G401 (cell line): ENCODE measurements around the gene RREB1. TPM values are rescaled to one million over a fixed set of nuclear protein-coding genes. Genes with fewer than 3 reads are reported as not detected.
A peak's percentile ranks its signal among the peaks of the same experiment; 100 is the strongest.

Experiments
- DNase-seq: peaks from one replicate; pipeline ENCODE4 v3.0.0-alpha.2; 2015; ENCODE audit warnings: low spot score
- in situ Hi-C: cut with HindIII; loops from 2 replicates; pipeline ENCODE4 v1.10.0; 2016; ENCODE audit warnings: low sequenced_read_pairs, mixed read lengths
- total RNA-seq: library from RNA; depleted of rRNA; stranded (reverse); fragments of >200 nt; shearing (Covaris generic); gene quantifications from 2 replicates; pipeline ENCODE4 v1.2.3, GENCODE V29; 2014

Gene RREB1
- total RNA-seq, 1 experiment from 2014 or later = 8.5 TPM

DNA sequence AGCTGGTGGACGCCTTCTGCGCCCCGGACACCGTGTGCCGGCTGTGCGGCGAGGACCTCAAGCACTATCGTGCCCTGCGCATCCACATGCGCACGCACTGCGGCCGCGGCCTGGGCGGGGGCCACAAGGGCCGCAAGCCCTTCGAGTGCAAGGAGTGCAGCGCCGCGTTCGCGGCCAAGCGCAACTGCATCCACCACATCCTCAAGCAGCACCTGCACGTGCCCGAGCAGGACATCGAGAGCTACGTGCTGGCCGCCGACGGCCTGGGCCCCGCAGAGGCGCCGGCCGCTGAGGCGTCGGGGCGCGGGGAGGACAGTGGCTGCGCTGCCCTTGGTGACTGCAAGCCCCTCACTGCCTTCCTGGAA lies 122.5 kb downstream of the RREB1 start:
- DNase-seq = no peak
- in situ Hi-C loops = no loop called here

DNA sequence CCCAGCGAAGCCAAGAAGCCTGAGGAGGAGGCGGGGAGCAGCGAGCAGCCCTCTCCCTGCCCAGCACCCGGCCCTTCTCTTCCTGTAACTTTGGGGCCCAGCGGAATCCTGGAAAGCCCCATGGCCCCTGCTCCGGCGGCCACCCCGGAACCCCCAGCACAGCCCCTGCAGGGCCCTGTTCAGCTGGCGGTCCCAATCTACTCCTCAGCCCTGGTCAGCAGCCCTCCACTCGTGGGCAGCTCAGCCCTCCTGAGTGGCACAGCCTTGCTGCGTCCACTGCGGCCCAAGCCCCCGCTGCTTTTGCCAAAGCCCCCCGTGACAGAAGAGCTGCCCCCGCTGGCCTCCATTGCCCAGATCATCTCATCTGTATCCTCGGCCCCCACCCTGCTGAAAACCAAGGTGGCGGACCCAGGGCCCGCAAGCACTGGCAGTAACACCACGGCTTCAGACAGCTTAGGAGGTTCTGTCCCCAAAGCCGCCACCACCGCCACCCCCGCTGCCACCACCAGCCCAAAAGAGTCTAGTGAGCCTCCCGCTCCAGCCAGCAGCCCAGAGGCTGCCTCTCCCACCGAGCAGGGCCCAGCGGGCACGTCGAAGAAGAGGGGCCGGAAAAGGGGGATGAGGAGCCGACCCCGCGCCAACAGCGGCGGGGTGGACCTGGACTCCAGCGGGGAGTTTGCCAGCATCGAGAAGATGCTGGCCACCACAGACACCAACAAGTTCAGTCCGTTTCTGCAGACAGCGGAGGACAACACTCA lies 123.4 kb downstream of the RREB1 start:
- in situ Hi-C loops = no loop called here
- no peak for DNase-seq

DNA sequence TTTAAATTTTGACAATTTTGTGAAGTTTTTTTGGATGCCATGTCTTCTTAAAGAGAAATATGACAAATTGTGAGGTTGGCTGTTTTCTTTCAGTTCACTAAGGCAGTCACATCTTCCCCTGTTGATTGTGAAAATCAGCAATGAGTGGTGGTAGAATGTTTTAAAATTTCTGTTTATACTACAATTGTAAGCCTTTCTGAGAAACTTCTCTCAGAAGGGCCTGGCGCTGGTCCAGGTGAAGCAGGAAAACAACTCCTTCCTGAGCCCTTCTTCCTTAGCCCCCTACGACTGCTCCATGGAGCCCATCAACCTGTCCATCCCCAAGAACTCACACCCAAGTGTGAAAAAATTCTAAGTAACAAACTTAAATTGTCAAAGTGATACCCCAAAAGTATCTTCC lies 124.6 kb downstream of the RREB1 start:
- in situ Hi-C loops = no loop called here
- DNase-seq = no peak

DNA sequence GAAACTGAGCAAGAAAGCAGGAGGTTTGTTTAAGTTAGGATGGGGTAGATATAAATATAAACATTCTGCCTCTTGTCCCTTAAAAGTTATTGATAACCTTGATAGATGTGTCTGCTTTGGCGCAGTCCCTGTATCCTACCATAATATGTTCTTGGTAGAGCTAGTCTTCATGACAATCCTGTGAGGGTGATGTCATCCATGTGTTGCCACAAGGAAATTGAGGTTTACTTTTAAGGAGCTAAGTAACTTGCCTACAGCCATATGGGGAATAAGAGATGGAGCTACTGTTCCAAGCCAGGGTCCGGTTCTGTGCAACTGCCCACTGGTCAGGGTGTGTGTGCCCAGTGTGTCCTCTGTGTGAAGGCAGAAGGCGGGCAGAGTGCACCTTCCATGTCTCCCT lies 126.8 kb downstream of the RREB1 start:
- no peak for DNase-seq
- in situ Hi-C loops = no loop called here

DNA sequence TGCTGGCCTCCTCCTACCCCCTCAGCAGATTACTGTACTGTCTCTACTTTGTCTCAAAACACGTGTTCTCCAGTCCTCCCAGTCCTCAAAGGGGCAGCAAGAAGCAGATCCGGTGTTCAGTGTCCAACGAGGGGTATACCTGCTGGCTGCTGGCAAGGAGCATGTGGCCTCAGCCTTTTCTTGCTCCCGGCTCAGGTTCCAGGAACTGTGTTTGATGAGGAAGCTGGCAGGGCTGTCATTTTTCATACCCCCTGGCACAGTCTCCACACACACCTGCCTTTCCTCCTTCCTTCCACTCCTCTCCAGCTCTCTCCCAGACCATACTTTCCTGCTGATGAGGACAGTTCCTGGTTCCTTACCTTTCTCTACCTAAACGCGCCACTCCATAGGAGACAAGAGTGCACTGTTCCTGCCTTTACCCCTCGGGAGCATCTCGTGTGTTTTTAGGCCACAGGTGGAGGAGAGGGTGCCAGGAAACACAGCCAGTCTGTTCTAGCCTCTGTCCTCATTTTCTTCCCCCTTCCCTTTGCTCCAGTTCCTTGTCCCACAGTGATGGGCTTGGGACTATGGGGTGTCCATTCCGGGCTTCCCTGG lies 128.0 kb downstream of the RREB1 start:
- in situ Hi-C loops = no loop called here
- no peak for DNase-seq

DNA sequence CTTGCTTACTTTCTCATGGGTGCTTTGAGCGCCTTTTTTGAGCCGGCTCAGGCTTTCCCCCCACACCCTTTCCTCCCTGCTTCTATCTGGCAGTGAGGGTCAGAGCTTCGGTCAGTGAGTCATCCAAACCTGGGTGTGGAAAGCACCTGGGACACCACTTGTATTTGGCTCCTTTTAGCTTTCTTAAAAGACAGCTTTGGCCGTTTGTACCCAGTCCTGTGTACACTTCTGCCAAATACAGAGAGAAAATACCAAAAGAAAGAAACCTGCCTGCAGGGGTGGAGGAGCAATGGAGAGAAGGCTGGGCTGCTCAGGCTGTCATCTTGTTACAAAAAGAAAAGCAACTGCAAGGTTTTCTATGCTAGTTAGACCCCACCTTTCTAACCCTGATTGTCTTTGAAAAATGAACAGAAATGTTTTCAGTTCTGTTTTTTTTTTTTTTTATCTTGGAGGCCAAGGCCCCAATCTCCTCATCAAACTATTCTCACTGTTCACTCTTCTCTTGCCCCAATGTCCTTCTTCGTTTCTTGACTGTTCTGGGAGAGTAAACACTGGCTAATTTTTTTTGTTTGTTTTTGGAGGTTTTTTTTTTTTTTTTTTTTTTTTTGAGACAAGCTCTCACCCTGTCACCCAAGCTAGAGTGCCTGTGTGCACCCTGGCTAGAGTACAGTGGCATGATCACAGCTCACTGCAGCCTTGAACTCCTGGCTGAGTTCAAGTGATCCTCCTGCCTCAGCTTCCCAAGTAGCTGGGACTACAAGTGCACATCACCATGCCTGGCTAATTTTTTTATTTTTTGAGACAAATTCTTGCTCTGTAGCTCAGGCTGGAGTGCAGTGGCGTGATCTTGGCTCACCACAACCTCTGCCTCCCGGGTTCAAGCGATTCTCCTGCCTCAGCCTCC lies 128.8 kb downstream of the RREB1 start:
- no peak for DNase-seq
- in situ Hi-C loops = no loop called here

DNA sequence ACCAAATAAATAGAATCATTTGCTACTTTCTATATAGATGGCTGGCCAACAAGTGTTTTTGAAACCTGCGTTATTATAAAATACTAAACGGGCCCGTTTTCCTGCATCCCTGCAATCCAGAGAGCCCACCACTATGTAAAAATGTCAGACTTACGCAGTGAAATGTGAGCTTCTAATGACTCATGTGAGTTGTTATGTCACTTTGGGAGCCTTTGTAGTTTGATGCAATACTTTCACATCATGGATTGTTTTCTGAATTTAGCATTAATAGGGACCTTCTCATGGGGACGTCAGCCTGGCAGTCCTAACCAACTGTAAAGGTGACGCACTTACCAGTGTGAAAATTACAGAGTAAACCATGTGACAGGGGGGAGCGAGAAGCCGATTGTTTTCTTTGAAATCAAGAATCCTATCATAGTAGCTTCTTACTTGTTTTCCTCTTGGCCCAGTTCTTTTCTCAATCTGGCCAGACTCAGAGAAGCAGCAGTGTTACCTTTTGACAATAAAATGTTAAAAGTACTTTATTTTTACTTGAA lies 130.0 kb downstream of the RREB1 start:
- in situ Hi-C loops = no loop called here

DNA sequence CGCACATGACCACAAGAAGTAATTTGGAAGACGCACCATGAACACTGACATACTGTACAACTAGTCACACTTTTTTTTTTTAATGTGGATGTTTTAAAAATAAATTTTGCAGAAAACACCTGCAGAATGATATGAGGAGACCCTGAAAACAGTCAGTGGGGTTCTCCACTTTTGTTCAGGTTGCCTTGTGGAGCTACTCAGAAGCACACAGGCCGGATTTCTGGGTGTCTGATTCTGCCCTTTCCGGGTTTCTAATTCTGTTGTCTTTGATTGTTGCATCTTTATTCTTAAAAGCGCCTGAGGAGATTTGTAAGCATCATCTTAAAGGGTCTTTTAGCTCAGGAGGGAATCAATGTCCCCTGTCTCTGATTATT lies 130.8 kb downstream of the RREB1 start:
- in situ Hi-C loops = no loop called here
- DNase-seq = no peak

More for the DNA sequence above, 130.0 kb downstream of the RREB1 start:
- DNase-seq = no peak

DNA sequence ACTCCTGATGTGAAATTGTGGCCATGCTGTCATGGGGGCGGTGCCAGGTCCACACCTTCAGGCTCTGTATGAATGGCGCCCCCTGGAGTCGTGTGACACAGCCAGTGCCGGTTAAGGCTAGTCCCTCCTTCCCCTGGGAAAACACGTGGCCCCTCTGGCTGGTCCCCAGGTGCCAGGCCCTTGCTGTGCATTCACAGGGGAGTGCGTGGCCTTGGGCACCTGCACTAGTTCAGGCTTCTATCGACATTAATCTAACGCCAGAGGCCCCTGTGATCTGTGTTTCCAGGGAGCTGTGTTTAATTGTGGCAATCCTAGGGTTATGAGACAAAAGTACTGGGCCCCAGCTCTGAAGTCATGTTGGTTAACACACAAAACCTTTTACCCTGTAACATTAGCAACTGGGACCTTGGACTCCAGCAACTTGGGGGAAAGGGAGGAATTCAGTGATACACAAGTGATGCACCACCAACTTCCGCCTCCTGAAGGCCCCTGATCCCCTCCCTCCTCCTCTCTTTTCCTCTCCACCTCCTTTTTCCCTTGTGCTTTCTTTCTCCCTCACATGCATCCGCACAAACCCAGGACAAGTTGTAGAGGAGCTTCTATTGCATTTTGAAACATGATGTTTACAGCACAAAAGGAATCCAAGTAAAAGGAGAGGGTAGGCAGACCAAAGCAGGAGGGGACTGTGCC lies 131.3 kb downstream of the RREB1 start:
- peak; percentile 52 for DNase-seq
- in situ Hi-C loops = no loop called here

DNA sequence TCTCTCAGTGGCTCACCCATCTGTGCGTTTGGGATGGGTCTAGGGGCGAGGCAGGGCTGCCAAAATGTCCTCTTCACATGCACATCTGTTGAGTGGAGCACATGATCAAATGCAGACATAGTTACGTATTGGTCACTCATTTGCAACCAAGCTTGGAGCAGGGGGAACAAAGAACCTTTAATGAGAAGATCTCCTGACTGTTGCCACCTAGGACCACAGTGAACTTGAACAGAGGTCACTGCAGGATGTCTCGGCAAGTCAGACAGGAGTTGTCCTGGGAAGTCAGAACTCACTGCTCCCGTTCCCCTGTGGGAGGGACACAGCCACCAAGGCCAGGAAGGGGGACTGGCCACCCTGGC lies 131.8 kb downstream of the RREB1 start:
- in situ Hi-C loops = no loop called here

DNA sequence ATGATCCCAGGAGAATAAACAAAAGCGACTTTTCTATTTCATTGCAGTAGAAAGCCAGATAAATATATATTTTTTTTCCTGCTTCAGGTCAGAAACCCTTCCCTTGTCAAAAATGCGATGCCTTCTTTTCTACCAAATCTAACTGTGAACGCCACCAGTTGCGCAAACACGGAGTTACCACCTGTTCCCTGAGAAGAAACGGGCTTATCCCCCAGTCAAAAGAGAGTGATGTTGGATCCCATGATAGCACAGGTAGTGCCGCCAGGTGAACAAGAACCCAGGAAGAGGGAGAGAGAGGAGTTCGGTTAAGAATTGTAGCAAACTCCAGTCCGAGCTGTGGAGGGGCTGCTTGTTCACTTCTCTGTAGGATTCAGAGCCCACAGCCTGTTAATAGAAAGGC lies 132.6 kb downstream of the RREB1 start:
- in situ Hi-C loops = no loop called here
- no peak for DNase-seq

More for the DNA sequence above, 131.8 kb downstream of the RREB1 start:
- no peak for DNase-seq

DNA sequence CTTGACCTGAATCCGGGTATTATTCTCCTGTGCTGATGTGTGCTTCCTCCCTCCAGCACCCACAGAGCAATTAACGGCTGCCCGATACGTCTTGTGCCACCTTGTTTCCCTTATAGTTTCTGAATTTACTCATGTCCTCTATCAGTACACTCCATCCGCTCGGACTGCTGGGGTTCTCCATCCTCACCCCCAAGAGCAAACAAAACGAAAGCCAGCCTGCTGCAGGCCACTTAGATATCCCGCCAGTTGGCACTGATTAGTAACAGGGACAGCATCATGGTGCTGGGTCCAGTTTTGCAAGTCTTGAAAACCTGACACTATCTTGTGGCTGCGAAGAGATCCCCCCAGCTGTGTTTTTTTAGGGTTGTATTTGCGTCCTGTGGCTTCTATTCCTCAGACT lies 133.4 kb downstream of the RREB1 start:
- DNase-seq = no peak
- in situ Hi-C loops = no loop called here

DNA sequence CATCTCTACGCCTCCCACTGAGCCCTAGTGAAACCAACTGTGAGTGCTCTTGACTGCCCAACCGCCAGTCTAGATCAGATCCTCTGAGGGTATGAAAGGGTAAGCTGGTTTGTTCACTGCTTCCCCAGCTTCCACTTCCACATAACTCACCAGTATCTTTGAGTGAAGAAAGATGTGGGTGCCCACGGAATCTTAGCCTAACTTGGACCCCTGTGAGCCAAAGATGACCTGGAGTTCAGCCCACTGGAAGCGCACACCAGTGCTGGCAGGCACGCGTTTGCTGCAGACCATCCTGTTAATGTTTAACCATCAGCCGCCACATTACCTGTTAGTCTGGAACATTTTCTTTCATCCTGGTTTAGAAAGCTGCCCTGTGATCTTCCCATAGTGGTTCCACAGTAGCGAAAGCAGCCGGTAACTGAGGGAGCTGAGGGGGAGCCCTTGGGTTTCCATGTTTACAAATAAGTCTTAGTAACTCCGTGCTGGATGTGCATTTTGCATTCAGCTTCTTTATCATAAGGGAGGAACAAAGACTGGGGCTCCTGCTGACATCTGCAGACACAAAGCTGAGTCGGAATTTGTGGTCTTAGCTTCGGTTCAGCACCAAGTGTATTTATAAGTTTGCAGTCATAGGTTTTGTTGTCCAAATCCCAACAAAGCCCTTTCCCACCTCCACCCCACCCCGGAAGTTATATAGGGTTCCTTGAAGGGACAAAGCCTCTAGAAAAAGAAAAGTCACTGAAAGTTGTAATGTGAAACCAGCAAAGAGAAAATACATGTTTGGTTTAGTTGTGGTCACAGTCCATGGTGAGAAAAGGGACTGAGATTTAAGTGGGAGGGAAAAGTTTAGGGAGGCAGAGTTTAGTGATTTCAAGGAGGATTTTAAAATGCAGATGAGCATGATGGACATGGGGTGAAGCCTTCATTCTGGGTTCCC lies 134.2 kb downstream of the RREB1 start:
- no peak for DNase-seq

DNA sequence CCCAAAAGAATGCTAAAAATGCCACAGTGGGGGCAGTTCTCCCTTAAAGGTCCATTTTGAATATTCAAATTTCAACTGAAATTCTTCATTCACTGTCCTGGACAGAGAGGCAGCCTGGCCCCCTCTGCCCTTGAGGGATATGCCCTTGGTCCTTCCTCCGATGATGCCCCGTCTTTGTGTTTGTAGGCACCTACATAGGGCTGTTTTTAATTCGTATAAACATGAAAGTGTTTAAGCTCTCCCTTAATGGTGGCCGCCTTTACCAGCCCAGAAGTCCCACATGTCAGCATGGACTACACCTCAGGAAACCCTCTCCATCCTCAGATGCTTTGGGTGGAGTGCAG lies 135.0 kb downstream of the RREB1 start:
- no peak for DNase-seq
- in situ Hi-C loops = no loop called here

More for the DNA sequence above, 134.2 kb downstream of the RREB1 start:
- in situ Hi-C loops = no loop called here

DNA sequence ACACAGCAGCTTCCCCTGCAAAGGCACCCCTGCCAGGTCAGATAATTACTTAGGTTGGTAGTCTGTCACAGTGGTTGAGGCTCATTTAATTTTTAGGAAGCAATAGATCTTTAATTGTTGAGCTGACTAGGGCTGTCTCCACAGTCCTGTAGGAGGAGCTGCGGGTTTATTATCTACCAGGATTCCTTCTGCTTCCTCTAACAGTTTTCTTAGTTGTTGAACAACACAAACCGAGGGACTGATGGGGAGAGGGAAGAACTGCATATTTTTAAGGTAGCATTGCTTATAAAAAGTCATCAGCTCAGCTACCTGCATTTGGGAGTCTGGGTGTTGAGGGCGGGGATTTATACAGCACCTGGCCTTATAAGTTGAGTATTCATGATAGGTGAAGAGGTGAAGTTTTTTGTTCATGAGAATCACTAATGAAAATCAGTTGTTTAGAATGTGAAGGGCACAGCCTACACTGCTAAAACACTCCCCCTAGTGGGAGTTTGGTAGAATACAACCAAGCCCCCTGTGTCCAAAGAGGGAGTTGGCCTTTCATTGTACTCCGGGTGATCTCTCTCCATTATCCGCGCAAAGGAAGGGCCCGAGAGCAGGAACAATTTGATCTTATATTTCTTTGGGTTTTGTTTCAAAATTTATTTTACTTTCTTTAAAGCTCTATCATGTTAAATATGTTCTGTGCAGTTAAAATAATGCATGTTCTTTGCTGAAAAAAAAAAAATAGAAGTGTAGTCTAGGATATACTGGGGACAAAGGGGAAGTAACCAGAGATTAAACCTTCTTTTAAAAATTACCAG lies 135.6 kb downstream of the RREB1 start:
- peak; percentile 64 for DNase-seq
- in situ Hi-C loops = no loop called here

DNA sequence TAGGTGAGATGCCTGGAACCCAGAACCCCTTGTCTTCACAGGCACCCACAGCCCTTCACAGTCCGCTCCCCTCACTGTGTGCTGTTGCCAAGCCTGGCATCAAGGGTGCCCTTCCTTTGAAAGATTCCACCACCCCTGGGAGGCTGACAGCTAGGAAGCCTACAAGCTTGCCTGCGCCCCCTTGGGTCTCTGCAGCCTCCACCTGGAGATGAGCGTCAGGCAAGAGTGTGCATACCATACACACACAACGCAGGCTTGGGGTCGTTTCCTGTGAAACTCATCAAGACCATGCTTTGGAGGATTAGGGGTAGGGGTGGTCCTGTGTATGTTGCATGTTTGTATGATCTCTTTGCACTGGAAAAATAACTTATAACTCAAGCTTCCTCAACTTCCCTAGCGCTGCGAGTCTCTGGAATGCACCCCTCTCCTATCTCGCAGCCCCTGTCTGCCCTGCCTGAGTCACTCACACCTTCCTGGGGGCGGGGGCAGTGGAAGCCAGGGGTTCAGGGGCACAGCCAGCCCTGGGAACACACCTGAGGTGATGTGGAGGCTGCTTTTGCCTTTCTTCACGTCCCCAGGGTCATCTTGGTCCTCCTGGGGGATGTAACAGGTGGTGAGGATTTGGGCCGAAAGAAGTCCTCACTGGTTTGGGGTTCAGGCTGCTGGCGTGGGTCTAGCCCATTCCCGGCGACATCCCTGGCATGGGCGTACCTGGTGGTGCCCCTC lies 138.1 kb downstream of the RREB1 start:
- in situ Hi-C loops = no loop called here
- no peak for DNase-seq
